NCI-H82 treated with DMSO at 0.1 percent for 48 hours (cell line): ENCODE measurements around the gene DEPDC5.
"Not testable (repeated sequence)": the region's sequence is repeated elsewhere in the genome, so short reads cannot be mapped to it uniquely, and the experiment has no call there.

Experiments used
- DNase-seq: peaks from one replicate; lab custom pipeline; 2025; ENCODE audit not compliant: unreplicated experiment; lab: John Stamatoyannopoulos, UW

The DEPDC5 gene

GRCh38 chr22:31813898-31814297, 60.1 kb downstream of the DEPDC5 start:
- not testable (repeated sequence) for DNase-seq

DNA sequence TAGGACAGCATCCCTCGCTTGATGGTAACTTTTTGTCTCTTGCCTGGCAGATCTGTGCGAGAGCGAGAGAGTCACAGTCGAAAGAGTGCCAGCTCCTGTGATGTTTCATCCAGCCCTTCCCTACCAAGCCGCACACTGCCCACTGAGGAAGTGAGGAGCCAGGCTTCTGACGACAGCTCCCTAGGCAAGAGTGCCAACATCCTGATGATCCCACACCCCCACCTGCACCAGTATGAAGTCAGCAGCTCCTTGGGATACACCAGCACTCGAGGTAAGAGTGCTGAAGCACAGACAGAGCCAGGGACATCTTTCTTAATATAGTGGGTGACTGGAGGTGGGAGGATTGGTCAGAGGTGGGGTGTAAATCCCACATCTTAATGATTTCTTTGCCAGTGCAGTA, 61.1 kb downstream of the DEPDC5 start:
- DNase-seq = no peak

DNA sequence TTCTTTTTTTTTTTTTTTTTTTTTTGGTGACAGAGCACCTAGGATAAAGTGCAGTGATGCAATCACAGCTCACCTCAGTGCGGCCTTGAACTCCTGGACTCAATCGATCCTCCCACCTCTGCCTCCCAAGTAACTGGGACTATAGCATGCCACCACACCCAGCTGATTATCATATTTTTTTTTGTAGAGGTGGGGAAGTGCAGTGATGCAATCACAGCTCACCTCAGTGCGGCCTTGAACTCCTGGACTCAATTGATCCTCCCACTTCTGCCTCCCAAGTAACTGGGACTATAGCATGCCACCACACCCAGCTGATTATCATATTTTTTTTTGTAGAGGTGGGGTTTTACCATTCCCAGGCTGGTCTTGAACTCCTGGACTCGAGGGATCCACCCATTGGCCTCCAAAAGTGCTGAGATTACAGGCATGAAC, 61.6 kb downstream of the DEPDC5 start:
- not testable (repeated sequence) for DNase-seq

GRCh38 chr22:31816750-31817149, 62.9 kb downstream of the DEPDC5 start:
- no peak for DNase-seq

DNA sequence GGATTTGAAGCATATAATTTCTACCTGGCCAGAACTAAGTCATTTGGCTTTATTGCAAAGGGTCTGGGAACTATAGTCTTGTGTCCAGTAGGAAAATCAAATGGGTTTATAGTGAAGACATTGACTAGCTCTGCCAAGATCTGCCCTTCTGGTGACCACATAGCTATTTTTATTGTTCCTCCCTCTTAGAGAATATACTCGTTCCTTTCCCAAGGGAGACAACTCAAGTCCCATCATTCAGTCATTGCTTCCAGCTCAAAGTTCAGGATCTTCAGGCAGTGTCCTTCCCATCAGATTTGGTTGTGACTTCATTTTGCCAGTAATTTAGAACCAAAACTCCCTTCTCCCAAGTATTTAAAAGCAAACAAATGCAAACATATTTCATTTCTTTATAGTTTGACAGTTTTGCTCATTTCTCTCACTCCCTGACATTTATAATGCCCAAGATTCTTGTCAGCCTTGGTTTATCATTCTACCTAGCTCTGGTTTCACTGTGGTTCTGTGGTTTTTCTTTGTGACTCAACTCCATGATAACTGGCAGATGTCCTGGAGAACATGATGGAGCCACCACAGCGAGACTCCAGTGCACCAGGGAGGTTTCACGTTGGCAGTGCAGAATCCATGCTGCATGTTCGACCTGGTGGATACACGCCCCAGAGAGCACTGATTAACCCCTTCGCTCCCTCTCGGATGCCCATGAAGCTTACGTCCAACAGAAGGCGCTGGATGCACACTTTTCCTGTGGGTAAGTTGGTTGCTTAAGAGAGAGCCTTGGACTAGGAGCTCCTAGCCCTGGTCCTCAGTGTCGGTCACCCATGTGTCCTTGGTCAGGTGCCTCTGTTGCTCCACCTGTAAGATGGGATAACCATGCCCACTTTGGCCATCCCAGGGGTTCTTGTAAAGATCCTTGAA, 64.9 kb downstream of the DEPDC5 start:
- DNase-seq = no peak

GRCh38 chr22:31820655-31821054, 66.8 kb downstream of the DEPDC5 start:
- DNase-seq = no peak

DNA sequence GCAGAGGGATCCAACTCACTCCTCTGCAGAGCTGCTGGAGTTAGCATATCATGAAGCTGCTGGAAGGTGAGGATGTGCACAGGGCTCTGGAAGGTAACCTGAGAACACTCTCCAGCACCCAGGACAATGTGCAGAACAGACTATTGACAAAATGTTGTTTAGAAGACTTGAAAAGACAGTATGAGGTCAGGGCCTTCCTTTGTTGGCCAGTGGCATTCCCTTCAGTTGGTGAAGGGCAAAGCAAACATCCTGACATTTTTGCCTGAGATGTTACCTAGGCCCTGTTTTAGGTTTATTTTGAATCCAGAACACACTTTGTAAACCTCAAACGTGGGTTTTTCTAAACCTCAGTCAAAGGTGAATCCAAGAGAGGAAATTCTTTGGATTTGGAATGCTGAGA, 67.8 kb downstream of the DEPDC5 start:
- DNase-seq = no peak

- DNase-seq = no peak
Measured at GRCh38 chr22:31822523-31822922, 68.7 kb downstream of the DEPDC5 start.

- no peak for DNase-seq
Measured at GRCh38 chr22:31825513-31825912, 71.7 kb downstream of the DEPDC5 start.

DNA sequence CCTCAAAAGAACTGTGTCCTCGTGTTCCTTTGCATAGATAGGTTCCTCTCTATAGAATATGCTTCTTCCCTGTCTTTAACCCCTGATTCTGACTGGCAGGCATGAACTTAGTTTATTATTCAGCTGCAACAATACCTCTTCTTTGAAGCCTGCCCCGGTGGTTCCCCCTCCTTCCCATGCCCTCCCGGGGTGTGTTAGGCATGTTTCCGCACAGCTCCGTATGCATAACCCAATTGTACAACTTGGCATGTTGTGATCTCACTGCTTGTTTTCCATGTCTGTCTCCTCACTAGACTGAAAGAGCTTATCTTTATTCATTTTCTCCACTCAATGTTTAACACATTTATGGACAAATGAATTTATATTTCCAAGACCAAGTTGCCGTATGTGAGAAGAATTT, 72.6 kb downstream of the DEPDC5 start:
- DNase-seq = no peak

DNA sequence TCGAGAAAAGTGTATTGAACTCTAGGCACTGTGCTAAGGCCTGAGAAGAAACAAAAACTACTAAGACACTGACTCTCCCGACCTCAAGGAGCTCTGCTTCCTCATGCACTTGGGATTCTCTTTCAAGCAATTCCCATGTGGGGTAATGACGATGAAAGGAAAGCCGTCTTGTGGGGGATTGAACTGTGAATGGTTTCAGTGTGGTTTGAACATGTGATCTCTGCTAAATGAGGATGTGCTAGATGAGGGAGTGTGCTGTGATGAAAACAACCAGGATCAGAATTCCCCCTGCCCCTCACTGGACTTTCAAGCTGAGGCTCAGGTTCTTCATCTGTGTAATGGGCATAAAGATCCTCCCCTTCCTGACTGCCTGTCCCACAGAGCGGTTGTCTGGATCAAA, 74.9 kb downstream of the DEPDC5 start:
- DNase-seq = no peak

DNA sequence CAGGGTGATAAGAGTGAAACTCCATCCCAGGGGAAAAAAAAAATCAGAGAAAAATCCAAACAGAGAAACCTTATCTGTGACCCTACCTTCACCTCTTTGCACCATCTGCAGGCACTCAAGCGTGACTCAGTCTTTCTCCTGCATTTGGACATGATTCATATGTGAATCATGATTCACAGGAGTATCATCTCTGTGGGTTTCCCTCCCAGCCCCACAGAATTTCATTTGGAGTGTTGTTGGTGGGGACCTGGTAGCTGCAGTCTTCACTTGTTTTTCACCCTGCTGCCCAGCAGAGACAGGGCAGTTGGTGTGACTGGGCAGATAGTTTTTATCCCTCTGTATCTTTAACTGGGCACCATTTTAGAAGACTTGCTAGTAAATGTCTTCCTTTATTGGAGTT, 75.7 kb downstream of the DEPDC5 start:
- no peak for DNase-seq

GRCh38 chr22:31830721-31831070, 76.9 kb downstream of the DEPDC5 start:
- DNase-seq = no peak

DNA sequence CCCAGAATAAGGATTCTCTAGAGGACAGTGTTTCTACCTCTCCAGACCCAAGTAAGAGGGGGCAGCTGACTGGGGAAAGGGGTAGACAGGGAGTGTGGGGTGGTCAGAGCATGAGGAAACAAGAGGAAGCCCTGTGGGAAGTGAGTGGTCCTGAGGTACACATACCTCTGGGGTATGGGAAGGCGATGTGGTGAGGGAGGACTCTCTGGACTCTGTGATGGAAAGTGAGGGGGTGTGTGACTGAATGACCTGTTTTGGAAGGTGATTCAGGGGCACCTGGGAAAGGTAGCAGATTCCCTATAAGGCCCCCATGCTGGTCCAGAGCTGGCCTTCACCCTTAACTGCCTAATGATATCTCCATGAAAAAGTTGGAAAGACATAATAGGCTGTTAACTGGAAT, 80.1 kb downstream of the DEPDC5 start:
- no peak for DNase-seq

DNA sequence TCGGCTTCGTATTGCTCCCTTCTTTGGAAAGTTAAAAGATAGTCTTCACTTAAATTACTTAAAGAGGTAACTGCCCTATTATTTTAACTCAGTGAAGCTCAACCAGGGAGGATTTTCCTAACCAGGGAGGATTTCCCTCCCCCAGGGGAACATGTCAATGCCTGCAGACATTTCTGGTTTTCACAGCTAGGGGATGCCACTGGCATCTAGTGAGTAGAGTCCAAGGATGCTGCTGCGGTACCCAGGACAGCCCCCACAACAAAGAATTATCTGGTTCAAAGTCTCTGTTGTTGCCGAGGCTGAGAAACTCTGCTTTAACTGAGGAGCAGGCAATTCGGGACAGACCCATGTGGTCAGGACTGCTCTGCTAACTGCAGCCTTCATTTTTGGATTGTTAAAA, 82.2 kb downstream of the DEPDC5 start:
- DNase-seq = no peak

- DNase-seq = no peak
Measured at GRCh38 chr22:31838917-31839316, 85.1 kb downstream of the DEPDC5 start.

- DNase-seq = no peak
Measured at GRCh38 chr22:31839986-31840385, 86.2 kb downstream of the DEPDC5 start.

DNA sequence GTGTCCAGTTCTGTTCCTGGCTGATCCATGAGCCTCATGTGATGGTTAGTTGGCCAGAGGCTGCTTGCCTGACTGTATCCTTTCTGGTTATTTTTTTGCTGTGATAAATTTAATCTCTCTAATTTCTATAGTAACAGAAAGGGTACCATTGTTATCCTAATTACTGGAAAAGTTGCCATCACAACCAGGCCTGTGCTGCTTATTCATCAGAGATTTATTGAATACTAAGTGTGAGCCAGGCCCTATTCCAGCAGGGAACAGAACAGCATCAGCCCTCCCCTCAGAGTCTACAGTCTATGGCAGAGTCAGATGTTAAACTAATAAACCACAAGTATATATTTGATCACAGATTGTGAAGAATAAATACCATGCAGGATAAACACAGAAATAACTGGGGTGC, 86.8 kb downstream of the DEPDC5 start:
- no peak for DNase-seq

DNA sequence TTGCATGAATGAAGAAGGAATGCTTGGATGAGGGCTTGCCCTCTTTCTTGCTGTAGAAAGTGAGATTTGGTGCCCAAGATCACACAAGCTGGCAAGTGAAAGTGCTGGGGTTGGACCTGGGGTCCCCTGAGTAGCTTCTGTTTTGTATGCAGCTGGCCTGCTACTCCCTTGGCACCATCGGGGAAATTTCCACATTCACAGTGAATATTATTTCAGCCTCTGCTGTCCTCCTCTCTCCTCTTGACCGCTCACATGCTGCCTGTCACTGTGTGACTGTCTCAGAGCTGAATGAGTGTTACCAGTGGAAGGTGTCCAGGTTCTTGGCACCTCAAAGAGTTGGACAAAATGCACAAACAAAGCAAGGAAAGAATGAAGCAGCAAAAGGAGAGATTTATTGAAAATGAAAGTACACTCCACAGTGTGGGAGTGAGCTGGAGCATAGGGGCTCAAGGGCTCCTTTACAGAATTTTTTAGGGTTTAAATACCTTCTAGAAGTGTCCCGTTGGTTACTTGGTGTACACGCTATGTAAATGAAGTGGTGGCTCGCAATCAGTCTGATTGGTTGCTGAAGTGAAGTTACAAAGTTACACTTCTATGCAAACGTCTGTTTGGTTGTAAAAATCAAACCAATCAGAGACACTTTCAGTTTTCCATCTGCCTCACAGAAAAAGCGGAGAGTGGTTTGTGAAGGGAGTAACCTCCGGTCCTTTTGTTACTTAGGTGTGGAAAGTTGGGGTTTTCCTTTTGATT, 87.4 kb downstream of the DEPDC5 start:
- no peak for DNase-seq

GRCh38 chr22:31843526-31843925, 89.7 kb downstream of the DEPDC5 start:
- DNase-seq = no peak

GRCh38 chr22:31844941-31845340, 91.1 kb downstream of the DEPDC5 start:
- no peak for DNase-seq
